Measurements from ENCODE around the gene FAM53B. TPM values are rescaled to one million over a fixed set of nuclear protein-coding genes. Genes with fewer than 3 reads are reported as not detected.

Gene FAM53B
- total RNA-seq, 1 experiment from 2014 or later = 8.7 TPM

GRCh38 chr10:124663228-124663627 is 81.0 kb downstream of the FAM53B start:
- DNase-seq (ENCODE audit: low spot score) = no peak

- no peak for DNase-seq (ENCODE audit: low spot score)
These were observed 82.5 kb downstream of the FAM53B start for GRCh38 chr10:124661660-124662180.

- DNase-seq (ENCODE audit: low spot score) = no peak
These were observed 83.6 kb downstream of the FAM53B start for GRCh38 chr10:124660404-124661125.

DNA sequence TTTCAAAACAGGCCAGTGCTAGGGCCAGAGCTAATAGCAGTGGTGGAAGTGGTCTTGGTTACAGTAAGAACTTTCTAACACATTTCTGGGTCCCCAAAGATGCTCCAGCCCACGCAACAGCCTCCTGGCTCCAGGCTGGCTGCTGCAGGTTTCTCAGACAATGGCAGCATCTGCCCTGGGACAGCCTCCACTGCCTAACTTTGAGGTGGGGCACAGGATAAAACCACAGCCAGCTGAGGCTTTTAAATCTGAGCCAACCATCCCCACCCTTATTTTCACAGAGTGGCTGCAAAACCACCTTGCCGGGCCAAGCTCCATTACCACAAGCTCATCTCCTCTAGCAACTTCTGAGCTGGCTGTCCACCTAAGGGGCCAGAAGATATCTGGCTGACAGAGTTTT is 84.8 kb downstream of the FAM53B start:
- DNase-seq (ENCODE audit: low spot score) = no peak

DNA sequence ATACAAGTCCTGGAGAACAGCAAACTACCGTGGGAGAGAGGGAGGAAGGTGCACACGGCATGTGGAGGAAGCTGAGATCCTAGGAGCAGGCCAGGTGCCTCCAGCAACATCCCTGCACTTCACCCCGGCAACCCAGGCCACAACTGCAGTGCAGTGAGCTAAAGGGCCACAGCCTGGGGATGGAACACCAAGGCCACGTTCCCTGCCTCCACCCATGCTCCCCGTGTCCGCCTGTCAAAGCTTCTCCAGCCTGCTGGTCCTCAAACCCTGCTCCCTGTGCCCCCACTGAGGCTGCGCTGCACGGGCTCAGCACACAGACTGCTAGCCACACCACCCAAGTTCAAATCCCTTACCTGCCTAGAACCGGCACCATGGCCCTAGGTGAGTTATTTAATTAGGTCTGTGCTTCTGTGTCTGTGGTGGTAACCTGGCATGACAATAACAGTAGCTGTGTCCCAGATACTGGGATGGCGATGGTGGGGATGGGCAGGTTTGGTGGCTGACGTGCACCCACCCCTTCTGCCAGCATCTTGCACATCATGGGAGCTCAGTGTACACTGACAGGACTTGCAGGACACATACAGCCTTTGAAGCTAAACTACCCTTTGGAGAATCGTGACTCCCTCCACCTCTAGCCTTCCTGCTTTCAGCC is 85.5 kb downstream of the FAM53B start:
- no peak for DNase-seq (ENCODE audit: low spot score)

GRCh38 chr10:124657806-124658205 is 86.4 kb downstream of the FAM53B start:
- DNase-seq (ENCODE audit: low spot score) = no peak

DNA sequence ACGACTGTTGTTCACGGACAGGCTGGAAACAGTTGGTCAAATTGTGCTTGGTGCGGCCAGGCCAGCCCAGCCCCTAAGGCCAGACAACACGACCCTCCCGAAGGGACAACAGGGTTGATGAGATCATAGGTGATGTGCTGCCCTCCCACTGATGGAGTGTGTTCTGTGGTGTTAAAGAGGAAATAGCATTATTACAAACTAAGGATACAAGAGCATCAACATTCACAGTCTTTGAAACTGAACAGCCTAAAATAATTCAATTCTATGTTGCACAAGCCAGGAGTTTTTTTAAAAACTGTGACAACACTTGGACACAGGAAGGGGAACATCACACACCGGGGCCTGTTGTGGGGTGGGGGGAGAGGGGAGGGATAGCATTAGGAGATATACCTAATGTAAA is 87.6 kb downstream of the FAM53B start:
- no peak for DNase-seq (ENCODE audit: low spot score)

DNA sequence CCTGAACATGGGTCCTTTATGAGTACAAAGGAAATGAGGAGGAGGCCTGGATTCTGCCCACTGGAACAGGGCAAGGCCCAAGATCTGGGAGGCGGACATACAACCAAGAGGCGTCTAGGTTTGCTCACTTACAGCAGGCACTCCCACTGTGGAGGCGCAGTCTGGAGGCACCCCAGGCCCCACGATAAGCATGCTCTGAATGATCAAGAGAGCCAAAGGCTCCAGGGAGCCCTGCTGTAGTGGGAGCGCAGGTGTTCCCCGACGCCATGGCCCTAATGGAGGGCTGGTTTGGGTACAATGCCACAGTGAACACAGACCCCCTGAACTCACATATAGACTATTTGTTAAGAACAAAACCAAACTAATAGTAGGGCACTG is 88.1 kb downstream of the FAM53B start:
- no peak for DNase-seq (ENCODE audit: low spot score)

DNA sequence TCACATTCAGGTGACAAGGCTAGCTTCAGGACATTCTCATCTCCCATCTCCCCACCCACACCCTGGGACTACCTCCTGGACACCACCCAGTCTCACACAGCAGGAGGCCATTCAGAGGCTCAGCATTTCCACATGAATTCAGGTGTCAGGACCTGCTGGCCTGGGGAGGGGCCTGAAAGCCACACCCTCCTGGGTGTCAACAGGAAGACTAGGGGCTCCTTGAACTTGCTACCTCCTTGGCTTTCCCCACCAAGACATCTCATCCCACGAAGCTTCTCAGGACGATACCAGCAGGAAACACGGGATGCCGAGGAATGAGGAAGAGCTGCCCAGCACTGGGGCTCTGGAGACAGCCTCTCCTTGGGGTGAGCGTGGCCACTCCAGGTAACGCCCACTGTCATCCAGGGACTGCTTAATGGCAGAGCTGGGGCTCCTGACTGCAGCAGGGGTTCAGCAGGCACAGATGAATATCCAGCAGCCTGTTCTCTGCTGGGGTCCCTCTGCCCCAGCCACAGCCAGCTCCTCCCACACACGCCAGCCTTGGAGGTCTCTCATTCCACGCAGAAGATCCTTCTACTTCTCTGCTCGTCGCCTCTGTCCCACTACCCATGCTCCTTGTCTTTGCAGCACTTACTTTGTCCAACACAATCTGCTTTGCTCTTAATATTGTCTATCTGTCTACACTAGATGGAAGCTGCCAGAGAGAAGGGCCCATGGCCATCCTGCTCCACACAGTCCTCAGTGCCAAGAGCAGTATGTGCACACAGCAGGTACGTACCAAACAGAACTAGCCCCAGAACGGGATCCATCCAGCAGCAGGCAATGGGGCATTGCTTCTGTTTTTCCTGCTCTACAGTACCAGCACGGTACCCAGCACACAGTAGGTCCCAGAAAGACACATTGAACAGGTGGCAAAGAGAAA is 88.7 kb downstream of the FAM53B start:
- no peak for DNase-seq (ENCODE audit: low spot score)

GRCh38 chr10:124654686-124655085 is 89.5 kb downstream of the FAM53B start:
- no peak for DNase-seq (ENCODE audit: low spot score)

DNA sequence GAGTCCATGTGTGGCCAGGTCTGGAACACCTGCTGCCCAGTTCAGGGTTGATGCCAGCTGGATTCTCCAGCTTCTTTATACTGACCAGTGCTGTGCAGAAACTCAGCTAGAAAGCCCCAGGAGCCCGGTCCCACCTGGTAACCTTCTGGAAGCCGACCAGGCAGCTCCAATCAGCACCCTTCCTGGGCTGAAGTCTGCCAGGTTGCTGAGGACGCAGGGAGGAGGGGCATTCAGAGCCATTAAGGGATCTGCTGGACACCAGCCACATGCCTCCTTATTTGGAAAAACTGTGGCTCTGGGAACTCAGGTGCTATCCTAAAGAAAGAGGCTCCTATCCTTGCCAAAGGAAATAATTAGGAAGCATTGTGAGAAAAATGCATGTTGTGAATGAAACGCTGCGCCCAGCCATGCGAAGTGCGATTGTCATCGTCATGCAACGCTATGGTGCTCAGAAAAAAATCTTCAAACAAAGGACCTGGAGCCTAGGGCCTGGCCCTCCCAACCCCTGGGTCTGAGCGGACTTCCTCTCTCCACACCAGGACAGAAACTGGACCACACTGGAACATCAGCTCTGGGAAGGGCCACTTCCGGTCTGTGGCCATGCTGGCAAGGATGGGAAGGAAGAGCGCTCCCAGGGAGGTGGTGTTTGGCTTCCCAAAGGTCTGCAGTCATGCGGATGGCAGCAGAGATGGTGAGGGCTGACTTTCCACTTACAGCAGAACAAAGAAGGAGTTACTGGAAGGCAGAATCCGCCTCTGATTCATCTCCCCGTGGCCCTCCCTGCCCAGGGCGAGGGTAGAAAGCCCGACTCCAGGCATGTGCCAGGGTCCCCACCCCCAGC is 90.1 kb downstream of the FAM53B start:
- DNase-seq (ENCODE audit: low spot score) = no peak

- no peak for DNase-seq (ENCODE audit: low spot score)
These were observed 90.9 kb downstream of the FAM53B start for GRCh38 chr10:124653311-124653710.

GRCh38 chr10:124652701-124653100 is 91.5 kb downstream of the FAM53B start:
- DNase-seq (ENCODE audit: low spot score) = no peak

- no peak for DNase-seq (ENCODE audit: low spot score)
These were observed 92.0 kb downstream of the FAM53B start for GRCh38 chr10:124652200-124652599.

- DNase-seq (ENCODE audit: low spot score) = no peak
These were observed 92.7 kb downstream of the FAM53B start for GRCh38 chr10:124651402-124651891.

DNA sequence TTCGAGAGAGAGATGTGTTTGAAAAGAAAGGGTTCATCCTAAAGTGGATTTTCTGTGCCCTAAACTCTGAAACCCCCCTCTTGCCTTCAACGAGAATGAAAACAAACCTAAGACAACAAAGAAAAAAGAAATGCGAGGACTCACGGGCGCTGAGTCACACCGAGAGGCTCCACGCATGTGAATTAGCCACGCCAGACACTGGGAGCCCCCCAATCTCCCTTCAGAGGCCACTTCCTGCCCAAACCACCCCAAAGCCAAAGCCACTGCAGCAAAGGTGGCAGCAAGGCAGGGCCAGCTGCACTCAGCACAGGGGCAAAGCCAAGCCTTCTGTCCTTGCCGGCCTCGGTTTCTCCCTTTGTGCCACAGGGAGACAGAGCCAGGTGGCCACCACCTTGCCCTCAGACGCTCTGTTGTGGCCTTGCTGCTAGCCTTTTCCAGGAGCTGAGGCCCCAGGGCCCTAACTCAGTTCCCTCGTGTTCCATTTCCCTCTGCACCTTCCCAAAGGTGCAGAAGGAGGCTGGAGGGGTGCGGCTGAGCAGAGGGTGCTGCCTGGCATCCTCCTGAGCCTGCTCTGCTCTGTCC is 93.3 kb downstream of the FAM53B start:
- no peak for DNase-seq (ENCODE audit: low spot score)

DNA sequence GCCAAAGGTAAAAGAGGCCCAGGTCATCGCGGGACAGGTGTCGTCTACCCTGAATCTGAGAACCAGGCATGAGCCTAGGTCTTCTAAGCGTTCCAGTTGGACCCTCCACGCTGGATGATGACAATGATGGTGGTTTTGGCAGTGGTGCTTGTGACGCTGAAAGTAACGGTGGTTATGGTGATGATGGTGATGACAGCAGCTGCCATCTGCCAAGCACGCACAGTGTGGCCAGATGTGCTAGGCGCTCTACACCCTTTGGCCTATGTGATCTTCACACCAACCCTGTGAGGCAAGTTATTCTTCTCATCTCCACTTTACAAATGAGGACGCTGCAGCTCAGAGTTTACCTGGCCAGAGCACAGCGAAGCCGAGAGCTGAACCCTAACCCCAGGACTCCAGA is 93.9 kb downstream of the FAM53B start:
- DNase-seq (ENCODE audit: low spot score) = no peak

GRCh38 chr10:124649214-124649613 is 95.0 kb downstream of the FAM53B start:
- no peak for DNase-seq (ENCODE audit: low spot score)

- DNase-seq (ENCODE audit: low spot score) = peak; percentile 43
These were observed 95.4 kb downstream of the FAM53B start for GRCh38 chr10:124648738-124649137.

DNA sequence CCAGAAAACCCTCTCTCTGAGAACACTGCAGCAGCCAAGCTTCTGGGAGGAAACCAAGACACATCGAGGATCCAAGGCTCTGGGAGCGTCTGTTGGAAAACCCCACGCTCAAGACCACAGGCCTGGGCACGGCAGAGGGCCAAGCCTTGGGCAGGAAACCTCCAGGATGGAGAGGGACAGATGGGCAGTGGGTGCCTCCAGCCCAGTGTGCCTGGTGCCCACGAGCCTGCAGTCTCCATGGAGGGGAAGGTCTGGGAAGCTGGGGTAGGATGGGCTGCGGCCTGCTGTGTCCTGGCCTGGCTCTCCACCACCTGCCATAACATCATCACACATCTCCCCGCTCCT is 96.1 kb downstream of the FAM53B start:
- DNase-seq (ENCODE audit: low spot score) = no peak

Measured in A172 (cell line).